Esophagus squamous epithelium (tissue), 5 donors: ENCODE results near the gene SLC23A3. TPM values are rescaled to one million over a fixed set of nuclear protein-coding genes. Genes with fewer than 3 reads are reported as not detected.

Experiments used
- DNase-seq: peaks from one replicate; lab custom pipeline; 2025; lab: John Stamatoyannopoulos, UW
- H3K27ac ChIP-seq, 4 donors: fragments of 200-600 bp; sonication (generic); one replicate each; pipeline ENCODE4 v1.5.1; 2016 to 2019; ENCODE audit warnings: mild to moderate bottlenecking in 1 of 4
- H3K27me3 ChIP-seq, 4 donors: fragments of 200-600 bp; sonication (generic); 1 replicate in 3 of 4; 2 replicates in 1 of 4; pipeline versions ENCODE4 v1.5.1 to v1.6.0; 2017 to 2021; ENCODE audit warnings: antibody characterized with exemption in 1 of 4
- H3K36me3 ChIP-seq, 3 donors: fragments of 200-600 bp; sonication (generic); one replicate each; pipeline ENCODE4 v1.5.1; 2016 to 2019
- H3K4me1 ChIP-seq, 3 donors: fragments of 200-600 bp; sonication (generic); one replicate each; pipeline ENCODE4 v1.5.1; 2017 to 2019
- H3K4me3 ChIP-seq, 4 donors: fragments of 200-600 bp; sonication (generic); 1 replicate in 3 of 4; 2 replicates in 1 of 4; pipeline ENCODE4 v1.5.1; 2016 to 2019; ENCODE audit warnings: mild to moderate bottlenecking in 2 of 4, moderate library complexity in 1 of 4
- H3K9me3 ChIP-seq, 3 donors: fragments of 200-600 bp; sonication (generic); one replicate each; pipeline ENCODE4 v1.5.1; 2016 to 2019
- POLR2A ChIP-seq, 4 donors: fragments of 450-650 bp; IDR thresholded peaks; one replicate each; pipeline ENCODE4 v1.6.1; 2017; ENCODE audit warnings: antibody characterized with exemption in 4 of 4, mild to moderate bottlenecking in 4 of 4, moderate library complexity in 3 of 4
- WGBS, 2 donors: methylation state at CpG; one replicate each; pipeline ENCODE4 v1.1.5; 2018; 5-methylcytosine and 5-hydroxymethylcytosine counted together
- intact Hi-C: fragments of 100-400 bp; cut with DNase I; formaldehyde crosslinking; loops from one replicate; pipeline ENCODE4 v1.15.0; 2022
- total RNA-seq, 4 donors: library from RNA; depleted of rRNA; stranded (reverse); fragments of >200 nt; gene quantifications; one replicate each; pipeline ENCODE4 v1.1.0, GENCODE V29; 2016
- TF ChIP-seq, protein P1 (sequence below), 6 experiments: fragments of 450-650 bp in 4 of 6; fragments of 200-600 bp in 2 of 6; sonication (generic) in 2 of 6; IDR thresholded peaks; one replicate each; pipeline ENCODE4 v1.5.1; 2016 to 2019; ENCODE audit warnings: antibody characterized with exemption in 6 of 6, mild to moderate bottlenecking in 4 of 6, moderate library complexity in 4 of 6
- donor health status: DM: yes; HTN: yes; CAD: no.

Gene SLC23A3
- total RNA-seq, 4 donors from 2014 or later = 0.82 to 1.7 (median 1.3) TPM

DNA sequence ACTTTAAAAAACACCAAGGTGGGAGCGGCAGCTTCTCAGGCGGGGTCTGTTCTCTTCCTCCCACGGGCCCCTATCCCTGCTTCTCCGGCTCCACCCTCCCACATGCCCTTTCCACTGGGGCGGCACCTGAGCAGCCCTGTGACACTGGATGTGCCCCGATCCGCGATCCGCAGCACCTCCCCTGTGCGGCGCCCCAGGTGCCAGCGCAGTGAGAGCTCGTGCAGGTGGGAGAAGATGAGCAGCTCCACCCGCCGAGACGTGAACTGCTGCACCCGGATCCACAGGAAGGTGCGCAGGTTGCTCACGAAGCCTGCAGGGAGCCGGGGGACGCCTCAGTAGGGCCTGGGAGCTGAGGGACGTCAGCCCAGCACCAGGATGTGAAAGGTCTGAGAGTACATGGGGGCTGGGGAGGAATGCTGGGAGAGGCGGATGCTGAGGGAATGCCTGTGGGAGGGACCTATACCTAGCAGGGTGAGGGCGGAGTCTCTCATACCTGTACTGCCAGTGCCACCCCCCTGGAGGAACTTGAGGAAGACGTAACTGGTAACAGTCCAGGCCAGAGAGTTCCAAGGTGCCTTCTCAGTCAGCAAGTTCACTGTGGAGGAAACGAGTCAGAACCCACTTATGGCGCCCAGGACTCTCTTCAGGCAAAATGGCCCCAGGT lies 46.2 kb upstream of the SLC23A3 start:
- H3K4me1 ChIP-seq = peaks cover 21 to 46% (median 29%) of the 10 kb centered on the region in 3 donors
- H3K36me3 ChIP-seq = peaks cover 23 to 71% (median 36%) of the 10 kb centered on the region in 3 donors
- no peaks in the 10 kb centered on the region for H3K9me3 ChIP-seq
- no peak for DNase-seq
- no peaks in the 10 kb centered on the region for H3K27me3 ChIP-seq
- 88 to 91% methylated on average over 8 to 15 of the region's 27 CpGs for WGBS, 2 donors
- peak overlapping the region in 3 of 4 donors; percentile 88 to 98 (median 93) for H3K27ac ChIP-seq
- H3K4me3 ChIP-seq = no peak overlapping the region
- intact Hi-C loops = loop anchor here (10.0 kb wide), 1 partner anchor 51 kb away; the partner anchor contains the start of gene NHEJ1
- TF ChIP-seq POLR2A (IDR thresholded peaks at IDR 0.05) = no peak
- TF ChIP-seq, protein P1, sequence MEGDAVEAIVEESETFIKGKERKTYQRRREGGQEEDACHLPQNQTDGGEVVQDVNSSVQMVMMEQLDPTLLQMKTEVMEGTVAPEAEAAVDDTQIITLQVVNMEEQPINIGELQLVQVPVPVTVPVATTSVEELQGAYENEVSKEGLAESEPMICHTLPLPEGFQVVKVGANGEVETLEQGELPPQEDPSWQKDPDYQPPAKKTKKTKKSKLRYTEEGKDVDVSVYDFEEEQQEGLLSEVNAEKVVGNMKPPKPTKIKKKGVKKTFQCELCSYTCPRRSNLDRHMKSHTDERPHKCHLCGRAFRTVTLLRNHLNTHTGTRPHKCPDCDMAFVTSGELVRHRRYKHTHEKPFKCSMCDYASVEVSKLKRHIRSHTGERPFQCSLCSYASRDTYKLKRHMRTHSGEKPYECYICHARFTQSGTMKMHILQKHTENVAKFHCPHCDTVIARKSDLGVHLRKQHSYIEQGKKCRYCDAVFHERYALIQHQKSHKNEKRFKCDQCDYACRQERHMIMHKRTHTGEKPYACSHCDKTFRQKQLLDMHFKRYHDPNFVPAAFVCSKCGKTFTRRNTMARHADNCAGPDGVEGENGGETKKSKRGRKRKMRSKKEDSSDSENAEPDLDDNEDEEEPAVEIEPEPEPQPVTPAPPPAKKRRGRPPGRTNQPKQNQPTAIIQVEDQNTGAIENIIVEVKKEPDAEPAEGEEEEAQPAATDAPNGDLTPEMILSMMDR (IDR thresholded peaks at IDR 0.05) = no peak

DNA sequence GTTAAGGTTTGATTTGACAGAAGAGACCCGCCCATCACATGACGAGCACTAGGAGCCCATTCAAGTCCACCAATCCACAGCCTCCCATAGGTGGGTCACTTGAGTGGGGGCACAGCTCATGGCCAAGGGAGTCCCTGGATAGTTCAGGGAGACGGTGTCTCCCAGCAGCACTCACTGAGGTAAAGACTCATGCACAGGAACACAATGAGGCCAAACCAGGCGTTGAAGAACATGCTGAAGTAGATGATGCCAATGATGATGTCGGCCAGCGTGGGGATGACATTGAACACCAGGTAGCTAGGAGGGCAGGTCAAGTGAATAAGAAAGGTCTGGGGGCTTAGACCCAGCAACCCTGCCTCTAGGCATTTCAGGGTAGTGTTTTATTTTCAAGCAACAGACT lies 45.0 kb upstream of the SLC23A3 start:
- TF ChIP-seq, protein P1 (IDR thresholded peaks at IDR 0.05) = no peak
- no peak for TF ChIP-seq POLR2A (IDR thresholded peaks at IDR 0.05)
- peaks cover 21 to 41% (median 29%) of the 10 kb centered on the region in 3 donors for H3K4me1 ChIP-seq
- intact Hi-C loops = loop anchor here (10.0 kb wide), 1 partner anchor 50 kb away; the partner anchor contains the start of gene NHEJ1
- no peaks in the 10 kb centered on the region for H3K27me3 ChIP-seq
- H3K9me3 ChIP-seq = no peaks in the 10 kb centered on the region
- H3K36me3 ChIP-seq = peaks cover 28 to 71% (median 31%) of the 10 kb centered on the region in 3 donors
- H3K4me3 ChIP-seq = no peak overlapping the region
- 92 to 97% methylated on average over 3 to 5 of the region's 6 CpGs for WGBS, 2 donors
- DNase-seq = no peak
- no peak overlapping the region for H3K27ac ChIP-seq

DNA sequence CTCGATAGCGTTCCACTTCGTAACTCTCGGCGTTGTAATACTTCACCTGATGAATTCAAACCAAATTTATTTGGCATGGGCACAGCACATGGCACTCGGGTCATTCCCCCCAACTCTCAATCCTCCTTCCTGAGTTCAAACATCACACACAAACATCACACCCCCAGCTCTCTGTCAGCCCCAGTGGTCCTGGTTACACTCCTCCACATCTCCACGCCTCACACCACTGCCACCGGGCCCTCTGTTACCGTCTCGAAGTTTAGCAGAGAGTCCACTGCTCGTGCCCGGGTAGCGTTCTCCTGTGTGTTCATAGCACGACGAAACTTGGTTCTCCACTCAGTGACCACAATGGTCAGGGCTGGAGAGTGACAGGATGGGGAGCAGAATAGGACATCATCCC lies 44.3 kb upstream of the SLC23A3 start:
- H3K4me1 ChIP-seq = peaks cover 16 to 37% (median 24%) of the 10 kb centered on the region in 3 donors
- H3K36me3 ChIP-seq = peaks cover 30 to 74% (median 34%) of the 10 kb centered on the region in 3 donors
- no peaks in the 10 kb centered on the region for H3K9me3 ChIP-seq
- no peak overlapping the region for H3K4me3 ChIP-seq
- 90 to 96% methylated on average over 14 to 15 of the region's 15 CpGs for WGBS, 2 donors
- intact Hi-C loops = loop anchor here (10.0 kb wide), 1 partner anchor 49 kb away; the partner anchor contains the start of gene NHEJ1
- TF ChIP-seq, protein P1 (IDR thresholded peaks at IDR 0.05) = no peak
- TF ChIP-seq POLR2A (IDR thresholded peaks at IDR 0.05) = no peak
- DNase-seq = no peak
- no peak overlapping the region for H3K27ac ChIP-seq
- H3K27me3 ChIP-seq = no peaks in the 10 kb centered on the region

DNA sequence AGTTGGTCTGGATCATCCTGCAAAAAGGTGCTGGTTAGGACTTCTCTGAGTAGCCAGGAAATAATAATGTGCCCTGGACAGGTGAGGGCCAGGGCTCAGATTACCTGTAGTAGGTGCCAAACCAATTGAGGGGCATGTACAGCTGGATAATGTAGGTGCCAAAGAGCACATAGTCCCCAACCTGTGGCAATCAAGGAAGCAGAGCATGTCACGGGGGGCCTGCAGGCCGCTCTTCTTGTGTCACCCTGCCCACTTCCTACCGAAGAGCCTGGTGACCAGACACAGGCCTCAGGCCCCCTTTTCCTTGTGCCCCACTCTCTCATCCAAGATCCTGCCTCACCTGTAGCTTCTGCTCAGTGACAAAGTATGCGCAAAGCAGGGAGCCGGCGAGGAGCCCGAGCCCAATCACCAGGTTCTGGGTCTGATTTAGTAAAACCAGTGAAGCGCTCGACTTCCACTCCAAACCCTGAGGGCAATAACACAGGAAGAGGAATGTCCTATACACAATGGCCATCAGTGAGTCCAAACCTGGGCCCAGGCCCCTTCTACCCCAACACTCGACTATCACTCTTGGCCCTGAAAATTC lies 43.8 kb upstream of the SLC23A3 start:
- Histone ChIP-seq H3K27me3 (no peaks in the 10 kb centered on the region), H3K4me3 (no peak overlapping the region), H3K27ac (no peak overlapping the region), H3K9me3 (no peaks in the 10 kb centered on the region), H3K4me1 (peaks cover 13 to 37% (median 22%) of the 10 kb centered on the region in 3 donors), H3K36me3 (peaks cover 30 to 80% (median 39%) of the 10 kb centered on the region in 3 donors)
- TF ChIP-seq, protein P1 (IDR thresholded peaks at IDR 0.05) = no peak
- TF ChIP-seq POLR2A (IDR thresholded peaks at IDR 0.05) = no peak
- DNase-seq = no peak
- intact Hi-C loops = loop anchor here (10.0 kb wide), 1 partner anchor 49 kb away; the partner anchor contains the start of gene NHEJ1
- 86 to 92% methylated on average over 5 to 8 of the region's 10 CpGs for WGBS, 2 donors

DNA sequence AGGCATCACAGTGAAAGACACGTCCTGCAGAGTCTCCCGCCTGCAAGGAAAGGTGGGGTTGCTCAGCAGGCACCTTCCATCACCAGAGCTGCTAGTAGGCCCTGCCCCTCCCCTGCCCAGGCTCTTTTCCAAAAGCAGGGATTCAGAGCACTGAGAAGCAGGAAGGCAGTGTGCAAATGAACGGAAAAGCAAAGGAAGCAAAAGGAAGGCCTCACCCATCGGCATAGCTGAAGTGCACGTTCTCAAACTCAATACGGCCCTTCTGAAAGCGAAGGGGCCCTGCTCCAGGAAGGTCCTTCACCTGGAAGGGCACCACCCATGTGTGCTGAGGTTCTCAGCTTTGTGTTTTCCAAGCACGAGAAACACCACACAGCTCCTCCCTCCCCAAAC lies 43.2 kb upstream of the SLC23A3 start:
- Histone ChIP-seq H3K9me3 (no peaks in the 10 kb centered on the region), H3K36me3 (peaks cover 30 to 85% (median 39%) of the 10 kb centered on the region in 3 donors), H3K27me3 (no peaks in the 10 kb centered on the region), H3K4me3 (no peak overlapping the region), H3K27ac (no peak overlapping the region), H3K4me1 (peaks cover 18 to 37% (median 20%) of the 10 kb centered on the region in 3 donors)
- DNase-seq = no peak
- intact Hi-C loops = loop anchor here (10.0 kb wide), 1 partner anchor 48 kb away; the partner anchor contains the start of gene NHEJ1
- WGBS, 2 donors = 67 to 93% methylated on average over 5 to 6 of the region's 8 CpGs
- no peak for TF ChIP-seq POLR2A (IDR thresholded peaks at IDR 0.05)
- TF ChIP-seq, protein P1 (IDR thresholded peaks at IDR 0.05) = no peak
